GM21381 (cell line): ENCODE measurements around the gene ZNF487.
"Not testable (repeated sequence)": the region's sequence is repeated elsewhere in the genome, so short reads cannot be mapped to it uniquely, and the experiment has no call there.

Source experiments
- ATAC-seq: cut with Tn5 transposase; IDR thresholded peaks from one replicate; pipeline ENCODE4 v1.9.1; 2021; ENCODE audit warnings: mild to moderate bottlenecking, moderate library complexity; ENCODE audit not compliant: unreplicated experiment

ZNF487 gene

GRCh38 chr10:43403911-43404703, 32.8 kb upstream of the ZNF487 start:
- no peak for ATAC-seq

- ATAC-seq: no peak
These were observed 32.2 kb upstream of the ZNF487 start for GRCh38 chr10:43404704-43405084.

- peak; percentile 18 for ATAC-seq
These were observed 29.7 kb upstream of the ZNF487 start for GRCh38 chr10:43407148-43407575.

- peak; percentile 43 for ATAC-seq
These were observed 29.2 kb upstream of the ZNF487 start for GRCh38 chr10:43407576-43408330.

- peak; percentile 0 for ATAC-seq
These were observed 28.6 kb upstream of the ZNF487 start for GRCh38 chr10:43408331-43408709.

GRCh38 chr10:43408710-43409384, 28.1 kb upstream of the ZNF487 start, which contains the start of gene HNRNPF:
TSS of gene HNRNPF (minus strand) at chr10:43409186. CDS start at chr10:43387884, 21,302 bp downstream.
- ATAC-seq: peak; percentile 64

GRCh38 chr10:43409385-43410109, 27.4 kb upstream of the ZNF487 start:
- no peak for ATAC-seq

- no peak for ATAC-seq
These were observed 26.6 kb upstream of the ZNF487 start for GRCh38 chr10:43410345-43410744.

- ATAC-seq: no peak
These were observed 25.4 kb upstream of the ZNF487 start for GRCh38 chr10:43411536-43411935.

- ATAC-seq: no peak
These were observed 21.4 kb upstream of the ZNF487 start for GRCh38 chr10:43415544-43415943.

GRCh38 chr10:43417950-43418768, 18.8 kb upstream of the ZNF487 start:
- no peak for ATAC-seq

- ATAC-seq: no peak
These were observed 16.9 kb upstream of the ZNF487 start for GRCh38 chr10:43419997-43420368.

GRCh38 chr10:43420369-43421200, 16.3 kb upstream of the ZNF487 start:
- ATAC-seq: peak; percentile 84

- ATAC-seq: no peak
These were observed 15.8 kb upstream of the ZNF487 start for GRCh38 chr10:43421201-43421507.

- no peak for ATAC-seq
These were observed 15.4 kb upstream of the ZNF487 start for GRCh38 chr10:43421519-43421918.

GRCh38 chr10:43421944-43422343, 15.0 kb upstream of the ZNF487 start:
- ATAC-seq: not testable (repeated sequence)

GRCh38 chr10:43424416-43424815, 12.5 kb upstream of the ZNF487 start:
- no peak for ATAC-seq

- ATAC-seq: not testable (repeated sequence)
These were observed 10.4 kb upstream of the ZNF487 start for GRCh38 chr10:43426476-43426875.

GRCh38 chr10:43427166-43427825, 9.6 kb upstream of the ZNF487 start:
- ATAC-seq: no peak
